MCF 10A (cell line): ENCODE measurements around the gene TECPR2. TPM values are rescaled to one million over a fixed set of nuclear protein-coding genes. Genes with fewer than 3 reads are reported as not detected.

Experiments
- BruUV-seq: library from RNA; stranded (reverse); fragments of 400-500 nt; replicated peaks from 2 replicates; lab custom pipeline; 2021; lab: Mats Ljungman, UMichigan
- CTCF ChIA-PET: fragments of 300-600 bp; sonication (Branson Sonifier 250); formaldehyde crosslinking; extraction: SDS; loops from one replicate; lab custom pipeline; 2021; ENCODE audit warnings: antibody characterized with exemption, inconsistent platforms; lab: Yijun Ruan, JAX
- POLR2A ChIA-PET: fragments of 300-600, 350-650 bp; sonication (Branson Sonifier 250); formaldehyde crosslinking; extraction: SDS; loops from one replicate; lab custom pipeline; 2020; ENCODE audit warnings: antibody characterized with exemption, inconsistent platforms; lab: Yijun Ruan, JAX
- DNase-seq: peaks from one replicate; pipeline ENCODE4 v3.0.0-alpha.2; 2018; ENCODE audit not compliant: unreplicated experiment
- H3K27ac Mint-ChIP-seq: one replicate; pipeline ENCODE4 v1.8.0; 2022; ENCODE audit warnings: mild to moderate bottlenecking, low read depth, mixed read lengths; ENCODE audit not compliant: unreplicated experiment
- H3K27me3 Mint-ChIP-seq: one replicate; pipeline ENCODE4 v1.8.0; 2022; ENCODE audit warnings: mixed read lengths; ENCODE audit not compliant: insufficient read depth, unreplicated experiment
- H3K36me3 Mint-ChIP-seq: one replicate; pipeline ENCODE4 v1.8.0; 2022; ENCODE audit warnings: mild to moderate bottlenecking, moderate library complexity, mixed read lengths; ENCODE audit not compliant: insufficient read depth, unreplicated experiment
- H3K4me1 Mint-ChIP-seq: one replicate; pipeline ENCODE4 v1.8.0; 2022; ENCODE audit warnings: mixed read lengths; ENCODE audit not compliant: insufficient read depth, unreplicated experiment
- H3K4me3 Mint-ChIP-seq: one replicate; pipeline ENCODE4 v1.8.0; 2022; ENCODE audit warnings: mild to moderate bottlenecking, moderate library complexity, mixed read lengths; ENCODE audit not compliant: unreplicated experiment
- H3K9me3 Mint-ChIP-seq: one replicate; pipeline ENCODE4 v1.8.0; 2022; ENCODE audit warnings: mixed read lengths; ENCODE audit not compliant: unreplicated experiment
- CTCF ChIP-seq: fragments of 200-600 bp; IDR thresholded peaks from one replicate; pipeline ENCODE4 v1.8.0; 2022; ENCODE audit warnings: antibody characterized with exemption, mild to moderate bottlenecking; ENCODE audit not compliant: unreplicated experiment
- intact Hi-C: fragments of 100-400 bp; cut with micrococcal nuclease; formaldehyde crosslinking; loops from 2 replicates; pipeline ENCODE4 v1.14.1; 2022
- total RNA-seq: library from RNA; stranded (reverse); gene quantifications from 2 replicates; pipeline ENCODE4 v1.2.3, GENCODE V29; 2022

Gene TECPR2
- total RNA-seq, 1 experiment from 2014 or later, result 18.4 TPM

- no peaks in the 10 kb centered on the region for H3K27me3 Mint-ChIP-seq
- no peaks in the 10 kb centered on the region for H3K4me1 Mint-ChIP-seq
- no peak overlapping the region for H3K27ac Mint-ChIP-seq
- intact Hi-C loops, result no loop called here
- no TSS peak for BruUV-seq
- no peak overlapping the region for H3K4me3 Mint-ChIP-seq
- TF ChIP-seq CTCF, result no peak
- peaks cover 30% of the 10 kb centered on the region for H3K36me3 Mint-ChIP-seq
- DNase-seq, result no peak
- no peaks in the 10 kb centered on the region for H3K9me3 Mint-ChIP-seq
- POLR2A ChIA-PET, result no interaction called here
- CTCF ChIA-PET, result no interaction called here
Observed at GRCh38 chr14:102473559-102473958, 110.8 kb downstream of the TECPR2 start.

- no peaks in the 10 kb centered on the region for H3K9me3 Mint-ChIP-seq
- intact Hi-C loops, result no loop called here
- peaks cover 8% of the 10 kb centered on the region for H3K4me1 Mint-ChIP-seq
- H3K27ac Mint-ChIP-seq, result no peak overlapping the region
- H3K4me3 Mint-ChIP-seq, result no peak overlapping the region
- DNase-seq, result no peak
- H3K27me3 Mint-ChIP-seq, result no peaks in the 10 kb centered on the region
- peaks cover 29% of the 10 kb centered on the region for H3K36me3 Mint-ChIP-seq
- no TSS peak for BruUV-seq
- TF ChIP-seq CTCF, result no peak
- ChIA-PET POLR2A (no interaction called here), CTCF (interaction anchor here (0.6 kb wide), 1 partner anchor 23 kb away, joined by 3 read pairs; no protein-coding TSS in a partner anchor)
Observed at GRCh38 chr14:102474934-102475333, 112.2 kb downstream of the TECPR2 start.

- intact Hi-C loops, result no loop called here
- DNase-seq, result no peak
- Mint-ChIP-seq H3K27me3 (no peaks in the 10 kb centered on the region), H3K4me1 (peaks cover 19% of the 10 kb centered on the region), H3K36me3 (peaks cover 9% of the 10 kb centered on the region), H3K4me3 (no peak overlapping the region), H3K27ac (no peak overlapping the region), H3K9me3 (no peaks in the 10 kb centered on the region)
- ChIA-PET CTCF (interaction anchor here (0.9 to 1.7 kb wide), 4 partner anchors 11 to 42 kb away, joined by 3 to 4 read pairs (median 4); no protein-coding TSS in a partner anchor), POLR2A (interaction anchor here (0.6 kb wide), 1 partner anchor 1498 kb away, joined by 3 read pairs; no protein-coding TSS in a partner anchor)
- TF ChIP-seq CTCF, result no peak
- BruUV-seq, result no TSS peak
Observed at GRCh38 chr14:102479107-102479506, 116.4 kb downstream of the TECPR2 start.

- H3K36me3 Mint-ChIP-seq, result peaks cover 4% of the 10 kb centered on the region
- no peak for DNase-seq
- peaks cover 19% of the 10 kb centered on the region for H3K4me1 Mint-ChIP-seq
- no peak overlapping the region for H3K27ac Mint-ChIP-seq
- no peaks in the 10 kb centered on the region for H3K9me3 Mint-ChIP-seq
- no TSS peak for BruUV-seq
- CTCF ChIA-PET, result interaction anchor here (0.6 to 1.3 kb wide), 2 partner anchors 41 to 391 kb away, joined by 3 read pairs; no protein-coding TSS in a partner anchor
- intact Hi-C loops, result no loop called here
- TF ChIP-seq CTCF, result no peak
- H3K4me3 Mint-ChIP-seq, result no peak overlapping the region
- POLR2A ChIA-PET, result interaction anchor here (0.6 kb wide), 1 partner anchor 1498 kb away, joined by 3 read pairs; no protein-coding TSS in a partner anchor
- H3K27me3 Mint-ChIP-seq, result no peaks in the 10 kb centered on the region
Observed at GRCh38 chr14:102479777-102480176, 117.0 kb downstream of the TECPR2 start.
